Measurements from ENCODE around the gene TUBB2B.

TUBB2B gene

GRCh38 chr6:3227363-3228045 lies at the start of gene TUBB2B:
TSS of gene TUBB2B (minus strand) at chr6:3227653. CDS start at chr6:3227543, 110 bp downstream.
- DNase-seq (ENCODE audit: extremely low read depth in 1 of 2, low read depth in 1 of 2), result no peak

DNA sequence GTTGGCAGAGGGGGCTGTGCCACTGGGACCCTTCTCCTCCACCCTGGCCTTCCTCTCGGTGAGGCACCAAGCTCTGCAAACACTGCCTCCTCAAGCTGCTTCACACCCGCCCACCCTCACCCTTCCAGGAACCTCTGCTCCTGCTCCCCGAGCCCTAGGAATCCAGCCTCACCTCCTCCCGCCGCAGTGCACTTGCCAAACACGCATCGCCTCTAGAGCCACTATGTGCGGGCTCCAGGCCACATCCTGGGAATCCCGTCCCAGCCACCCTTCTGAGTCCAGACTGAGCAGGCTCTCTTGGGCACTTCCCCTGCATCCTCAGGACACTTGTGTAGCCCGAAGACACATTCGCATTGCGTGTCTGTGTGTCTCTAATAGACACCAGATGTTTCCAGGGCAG lies 49.8 kb upstream of the TUBB2B start:
- no peak for DNase-seq (ENCODE audit: extremely low read depth in 1 of 2, low read depth in 1 of 2)

- DNase-seq (ENCODE audit: extremely low read depth in 1 of 2, low read depth in 1 of 2), result no peak
Measured at GRCh38 chr6:3276174-3277167, 49.0 kb upstream of the TUBB2B start.

DNA sequence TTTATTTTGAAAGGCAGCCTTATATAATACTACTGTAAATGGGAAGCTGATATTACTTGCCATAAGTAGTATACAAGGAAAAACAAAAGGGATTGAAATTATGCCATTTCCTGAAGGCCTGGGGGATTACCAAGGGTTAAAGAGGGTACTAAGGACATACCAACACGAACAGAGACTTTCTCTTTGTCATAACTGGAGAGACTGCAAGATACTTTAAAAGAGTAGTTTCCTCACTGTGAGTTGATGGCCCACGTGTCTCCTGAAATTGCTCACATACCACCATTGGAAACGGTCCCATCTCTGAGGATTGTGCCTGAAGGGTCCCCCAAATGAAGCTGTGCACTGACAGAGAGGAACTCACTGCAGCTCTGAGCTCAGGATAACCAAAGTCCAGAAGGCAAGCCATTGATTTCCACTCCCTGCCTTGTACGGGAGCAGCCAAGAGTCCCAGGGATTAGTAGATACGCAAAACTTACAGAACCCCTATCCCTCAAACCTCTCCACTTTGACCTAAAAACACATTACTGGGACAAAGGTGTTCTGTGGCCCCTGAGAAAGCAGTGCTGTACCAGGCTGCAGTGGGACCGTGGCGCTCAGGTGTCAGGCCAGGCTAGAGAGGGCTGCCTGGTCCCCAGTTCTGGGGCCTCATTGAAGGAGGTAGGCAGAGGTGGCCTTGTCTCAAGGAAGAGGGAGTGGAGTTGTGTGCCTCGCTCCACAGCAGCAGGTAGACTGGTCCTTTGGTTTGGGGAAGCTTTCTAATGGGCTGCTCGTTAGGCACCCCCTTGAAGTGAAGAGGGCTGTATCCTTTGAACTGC lies 46.5 kb upstream of the TUBB2B start:
- DNase-seq (ENCODE audit: extremely low read depth in 1 of 2, low read depth in 1 of 2), result no peak

DNA sequence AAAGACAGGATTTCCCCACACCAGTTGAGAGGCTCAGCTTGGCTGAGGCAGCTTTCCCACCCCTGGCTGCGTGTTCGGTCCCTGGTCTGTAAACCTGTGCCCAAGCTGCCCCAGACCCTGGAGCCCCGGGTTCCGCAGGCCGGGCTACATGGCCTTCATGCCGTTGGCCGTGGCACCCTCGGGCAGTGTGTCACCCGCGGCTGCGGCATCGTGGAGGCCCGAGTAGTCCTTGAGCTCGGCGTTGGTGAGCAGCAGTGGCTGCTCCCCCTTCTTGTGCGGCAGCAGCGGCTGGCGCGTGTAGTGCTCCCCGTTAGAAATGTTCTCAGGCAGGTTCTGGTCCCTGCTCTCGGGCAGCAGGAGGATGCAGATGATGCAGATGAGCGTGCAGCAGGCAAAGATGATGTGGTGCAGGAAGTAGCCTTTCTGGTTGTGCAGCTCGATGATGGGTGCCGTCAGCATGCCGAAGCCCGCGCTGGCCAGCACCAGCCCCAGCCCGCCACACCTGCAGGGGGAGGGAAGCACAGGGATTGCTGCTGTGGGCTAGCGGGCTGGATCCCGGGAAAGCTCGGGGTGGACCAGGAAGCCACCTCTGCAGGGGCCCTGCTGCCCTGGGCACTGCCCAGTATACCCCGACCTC lies 45.6 kb upstream of the TUBB2B start:
- no peak for DNase-seq (ENCODE audit: extremely low read depth in 1 of 2, low read depth in 1 of 2)

DNA sequence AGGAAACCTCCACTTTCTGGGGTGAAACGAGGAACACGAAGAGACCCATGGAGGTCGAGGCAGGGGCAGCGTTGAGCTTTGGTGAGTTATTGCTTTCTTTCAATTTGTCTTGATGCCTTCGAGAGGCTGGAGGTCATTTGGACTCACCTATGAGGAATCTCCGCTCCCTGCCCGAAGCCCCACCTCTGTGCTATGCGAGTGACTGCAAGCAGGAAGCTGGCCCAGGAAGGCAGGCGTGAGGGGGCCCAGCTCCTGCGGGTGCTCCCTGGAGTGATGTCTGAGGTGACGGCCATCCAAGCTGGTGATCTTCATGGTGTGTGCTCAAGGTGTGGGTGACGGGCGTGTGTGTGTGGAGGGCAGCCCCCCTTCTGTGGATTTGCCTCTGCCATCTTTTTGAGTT lies 44.3 kb upstream of the TUBB2B start:
- DNase-seq (ENCODE audit: extremely low read depth in 1 of 2, low read depth in 1 of 2), result no peak

- DNase-seq (ENCODE audit: extremely low read depth in 1 of 2, low read depth in 1 of 2), result no peak
Measured at GRCh38 chr6:3270258-3270657, 42.8 kb upstream of the TUBB2B start.

DNA sequence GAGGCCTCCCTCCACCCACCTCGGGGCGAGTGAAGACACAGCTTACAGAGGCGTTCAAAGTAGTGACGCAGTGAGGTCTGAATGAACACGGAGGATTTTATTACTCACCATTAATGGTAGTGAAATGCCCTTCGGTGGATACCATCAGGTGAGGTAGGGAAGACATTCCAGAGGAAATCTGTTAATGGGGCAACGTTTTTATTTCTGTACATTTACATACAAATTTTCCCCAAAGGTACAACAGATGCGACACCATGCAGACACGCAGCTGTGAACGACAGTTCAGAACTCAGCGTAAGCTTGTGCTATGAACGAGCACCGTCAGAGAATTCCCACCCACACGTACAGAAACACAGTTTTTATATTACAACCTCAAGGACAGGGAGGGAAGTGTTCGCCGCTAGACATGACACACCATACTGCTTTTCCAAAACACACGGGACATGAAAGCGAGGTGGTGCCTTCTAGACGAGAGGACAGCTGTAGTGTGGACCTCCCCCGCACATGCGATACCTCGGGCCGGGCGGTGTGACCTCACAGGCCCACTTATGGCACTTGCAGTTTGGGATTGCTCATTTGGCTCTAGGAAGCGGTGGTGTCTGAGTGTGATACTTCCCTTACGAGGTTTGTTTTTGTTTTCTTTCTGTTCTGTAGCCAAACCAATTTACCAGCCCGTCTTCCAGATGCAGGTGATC lies 42.0 kb upstream of the TUBB2B start:
- DNase-seq (ENCODE audit: extremely low read depth in 1 of 2, low read depth in 1 of 2), result no peak

DNA sequence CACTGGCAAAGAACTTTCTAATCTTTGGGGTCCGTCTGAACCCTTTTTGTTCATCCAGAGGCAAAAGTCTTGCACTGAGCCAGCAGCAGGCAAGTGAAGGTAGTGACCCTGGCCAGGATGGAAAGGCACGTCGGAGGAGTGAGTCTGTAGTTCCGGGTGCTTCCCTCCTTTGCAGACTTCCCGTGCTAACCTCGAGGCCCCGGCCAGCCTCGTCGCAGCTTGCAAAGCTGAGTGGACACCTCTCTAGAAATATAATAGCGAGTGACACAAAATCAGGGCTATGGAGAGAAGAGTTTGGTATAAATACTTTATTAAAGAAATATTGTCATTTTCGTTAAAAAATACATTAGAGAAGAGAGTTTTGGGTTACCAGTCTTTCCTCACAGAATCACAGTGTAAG lies 41.2 kb upstream of the TUBB2B start:
- no peak for DNase-seq (ENCODE audit: extremely low read depth in 1 of 2, low read depth in 1 of 2)

- DNase-seq (ENCODE audit: extremely low read depth in 1 of 2, low read depth in 1 of 2), result no peak
Measured at GRCh38 chr6:3267162-3267561, 39.7 kb upstream of the TUBB2B start.

DNA sequence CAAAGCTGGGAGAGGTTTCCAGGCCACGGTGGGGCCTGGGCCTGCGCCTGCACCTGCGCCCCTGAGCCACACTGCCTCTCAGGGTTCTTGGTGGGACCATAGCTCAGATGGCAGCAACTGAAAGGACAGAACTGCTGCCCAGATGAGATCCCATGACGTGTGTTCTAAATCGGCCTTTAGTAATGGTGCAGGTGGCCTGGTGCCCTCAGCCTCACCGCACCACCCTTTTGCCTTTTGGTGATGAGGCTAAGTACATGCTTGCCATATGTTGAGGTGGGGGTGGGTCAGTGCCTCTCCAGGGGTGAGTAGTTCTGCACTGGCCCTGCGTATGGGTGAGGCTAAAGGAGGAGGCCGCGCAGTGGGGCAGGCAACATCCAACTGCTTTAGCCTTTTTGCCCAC lies 38.7 kb upstream of the TUBB2B start:
- no peak for DNase-seq (ENCODE audit: extremely low read depth in 1 of 2, low read depth in 1 of 2)

GRCh38 chr6:3265671-3266070 lies 38.2 kb upstream of the TUBB2B start:
- DNase-seq (ENCODE audit: extremely low read depth in 1 of 2, low read depth in 1 of 2), result no peak

DNA sequence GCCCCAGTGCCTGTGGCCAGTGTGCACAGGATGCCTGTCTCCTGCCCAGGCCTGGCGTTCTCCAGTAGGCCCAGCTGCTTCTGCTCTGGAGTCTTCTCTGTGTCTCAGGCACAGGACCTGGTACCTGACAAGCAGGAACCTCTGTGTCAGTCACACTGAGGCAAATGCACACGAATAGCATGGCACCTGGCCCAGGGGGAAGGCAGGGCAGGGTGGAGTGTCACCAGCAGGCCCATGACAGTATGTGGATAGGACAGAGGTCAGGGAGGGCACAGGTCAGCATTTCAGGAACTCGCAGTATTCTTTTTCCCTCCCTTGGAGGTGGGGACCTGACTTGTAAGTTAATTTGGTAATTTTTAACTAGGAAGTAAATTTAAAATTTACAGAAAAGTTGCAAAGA lies 36.9 kb upstream of the TUBB2B start:
- DNase-seq (ENCODE audit: extremely low read depth in 1 of 2, low read depth in 1 of 2), result no peak

DNA sequence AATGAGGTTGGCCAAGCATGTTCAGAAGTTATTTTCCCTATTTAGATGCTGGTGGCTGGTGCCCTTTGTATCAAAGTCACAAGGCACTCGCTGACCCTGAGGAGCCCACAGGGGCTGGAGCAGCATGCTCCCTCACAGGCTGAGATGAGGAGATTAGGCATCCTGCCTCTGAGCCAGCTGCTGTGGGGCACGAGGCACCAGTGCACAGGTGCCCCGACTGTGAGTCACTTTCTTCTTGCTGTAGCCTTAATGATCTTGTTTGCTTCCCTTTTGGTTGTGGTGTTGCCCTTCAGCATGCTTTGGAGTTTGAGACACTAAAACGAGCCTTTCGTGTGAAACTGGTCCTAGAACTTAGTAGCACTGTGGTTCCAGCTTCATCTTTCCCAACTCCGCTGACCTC lies 35.6 kb upstream of the TUBB2B start:
- DNase-seq (ENCODE audit: extremely low read depth in 1 of 2, low read depth in 1 of 2), result no peak

- DNase-seq (ENCODE audit: extremely low read depth in 1 of 2, low read depth in 1 of 2), result no peak
Measured at GRCh38 chr6:3261921-3262320, 34.5 kb upstream of the TUBB2B start.

DNA sequence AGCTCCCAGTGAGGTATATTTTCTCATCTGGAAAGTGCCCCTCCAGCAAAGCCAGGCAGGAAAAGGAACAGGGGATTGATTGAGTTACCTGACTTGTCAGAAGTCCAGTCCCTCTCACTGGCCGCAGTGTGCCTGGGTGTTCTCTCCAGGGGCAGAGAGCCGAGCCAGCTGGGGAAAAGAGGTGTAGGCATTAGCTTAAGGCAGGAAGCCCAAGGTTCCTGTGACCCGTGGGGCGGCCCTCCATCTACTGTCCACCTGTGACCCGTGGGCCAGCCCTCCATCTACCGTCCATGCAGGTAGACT lies 34.0 kb upstream of the TUBB2B start:
- DNase-seq (ENCODE audit: extremely low read depth in 1 of 2, low read depth in 1 of 2), result no peak

DNA sequence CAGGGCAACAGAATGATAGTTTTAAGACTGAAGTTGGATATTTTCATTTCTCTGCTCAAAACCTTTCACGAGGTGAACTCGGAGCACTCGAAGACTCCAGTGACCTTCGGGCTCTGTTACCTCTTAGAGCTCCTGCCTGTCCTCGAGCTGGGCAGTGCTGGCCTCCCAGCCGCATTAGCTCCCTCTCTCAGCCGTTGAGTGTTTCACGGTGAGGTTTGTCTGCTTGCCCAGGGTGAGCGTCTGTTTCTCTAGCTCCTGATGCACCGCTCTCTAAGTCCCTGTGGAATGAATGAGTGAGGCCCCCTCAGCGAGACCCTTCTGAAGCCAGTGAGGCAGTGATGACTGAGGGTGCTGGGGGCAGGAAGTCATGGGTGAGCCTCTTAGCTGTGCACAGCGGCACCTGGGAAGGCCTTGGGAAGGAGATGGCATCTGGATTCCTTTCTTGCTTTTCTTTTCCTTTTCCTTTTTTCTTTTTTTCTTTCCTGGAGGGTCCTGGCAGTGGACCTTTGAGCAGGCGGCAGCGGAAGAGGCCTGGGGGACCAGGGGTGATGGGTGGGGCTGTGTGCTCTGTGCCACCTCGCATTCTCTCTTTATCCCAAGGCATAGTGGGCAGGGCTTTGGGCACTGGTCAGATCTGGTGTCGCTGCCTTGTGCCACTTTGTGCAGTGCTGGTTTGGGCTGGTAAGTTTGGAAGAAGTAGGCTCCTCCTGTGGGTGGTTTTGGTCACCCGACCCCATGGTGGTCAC lies 33.5 kb upstream of the TUBB2B start:
- no peak for DNase-seq (ENCODE audit: extremely low read depth in 1 of 2, low read depth in 1 of 2)

DNA sequence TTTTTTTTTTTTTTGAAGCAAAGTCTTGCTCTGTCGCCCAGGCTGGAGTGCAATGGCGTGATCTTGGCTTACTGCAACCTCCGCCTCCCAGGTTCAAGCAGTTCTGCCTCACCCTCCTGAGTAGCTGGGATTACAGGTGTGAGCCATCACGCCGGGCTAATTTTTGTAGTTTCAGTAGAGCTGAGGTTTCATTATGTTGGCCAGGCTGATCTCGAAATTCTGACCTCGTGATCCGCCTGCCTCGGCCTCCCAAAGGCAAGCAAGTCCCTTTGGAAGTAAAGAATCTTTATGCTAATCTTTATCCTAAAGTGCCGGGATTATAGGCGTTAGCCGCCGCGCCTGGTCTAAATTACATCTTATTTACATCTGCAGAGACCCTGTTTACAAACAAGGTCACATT lies 32.8 kb upstream of the TUBB2B start:
- DNase-seq (ENCODE audit: extremely low read depth in 1 of 2, low read depth in 1 of 2), result no peak

DNA sequence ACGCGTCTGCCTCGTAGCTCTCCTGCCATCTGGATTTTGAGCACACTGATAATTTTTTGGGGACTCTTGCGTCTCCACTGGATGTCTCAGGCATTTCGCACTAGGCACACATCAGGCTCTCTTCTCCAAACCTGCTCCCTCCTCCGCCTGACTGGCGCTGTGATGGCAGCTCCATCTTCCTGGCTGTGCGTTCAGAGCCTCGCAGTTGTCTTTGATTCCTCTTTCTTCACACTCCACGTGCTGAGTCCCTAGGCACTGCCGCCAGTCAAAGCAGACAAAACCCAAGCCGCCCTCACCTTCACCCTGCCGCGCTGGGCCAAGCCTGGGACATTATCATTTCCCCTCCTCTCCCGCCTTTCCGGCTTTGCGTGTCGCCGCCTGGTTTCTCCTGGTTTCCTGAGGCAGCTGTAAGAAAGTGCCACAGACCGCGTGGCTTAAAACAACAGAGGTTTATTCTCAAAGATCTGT lies 32.1 kb upstream of the TUBB2B start:
- no peak for DNase-seq (ENCODE audit: extremely low read depth in 1 of 2, low read depth in 1 of 2)

Measured in activated CD8-positive, alpha-beta memory T cell treated with anti-CD3 and anti-CD28 coated beads for 1 hour (primary cell).